NK-92 treated with Interleukin-12 subunit alpha and Interleukin-12 subunit beta, amount 100 ng/mL, for 24 hours (cell line): ENCODE data around the gene ELAVL3.

Source experiments
- DNase-seq: peaks from one replicate; lab custom pipeline; 2025; lab: John Stamatoyannopoulos, UW

Gene ELAVL3

GRCh38 chr19:11480715-11481533 is at the start of gene ELAVL3:
Gene ELAVL3, minus strand, starts transcription at chr19:11481046. Its CDS starts 438 bp downstream, at chr19:11480608.
- DNase-seq, result no peak

GRCh38 chr19:11530432-11530831 is 49.6 kb upstream of the ELAVL3 start:
- no peak for DNase-seq

GRCh38 chr19:11528551-11529341 is 47.9 kb upstream of the ELAVL3 start, which contains the start of gene ECSIT:
Gene ECSIT, minus strand, starts transcription at chr19:11529134. Its CDS starts 9,964 bp downstream, at chr19:11519170.
- peak; percentile 92 for DNase-seq

GRCh38 chr19:11519138-11519537 is 38.3 kb upstream of the ELAVL3 start:
- no peak for DNase-seq

- DNase-seq, result no peak
These were observed 33.1 kb upstream of the ELAVL3 start for GRCh38 chr19:11513946-11514345.

GRCh38 chr19:11510444-11510843 is 29.6 kb upstream of the ELAVL3 start:
- DNase-seq, result no peak

- DNase-seq, result no peak
These were observed 26.7 kb upstream of the ELAVL3 start for GRCh38 chr19:11507370-11508078.

- no peak for DNase-seq
These were observed 26.1 kb upstream of the ELAVL3 start for GRCh38 chr19:11506967-11507366.

- DNase-seq, result no peak
These were observed 25.3 kb upstream of the ELAVL3 start for GRCh38 chr19:11506101-11506555.

GRCh38 chr19:11505504-11506100 is 24.8 kb upstream of the ELAVL3 start, which contains the start of gene ZNF653:
Gene ZNF653, minus strand, starts transcription at chr19:11505839. Its CDS starts 53 bp downstream, at chr19:11505786.
- peak; percentile 92 for DNase-seq

GRCh38 chr19:11505032-11505503 is 24.2 kb upstream of the ELAVL3 start:
- DNase-seq, result peak; percentile 97

GRCh38 chr19:11504502-11505031 is 23.7 kb upstream of the ELAVL3 start:
- DNase-seq, result no peak

- no peak for DNase-seq
These were observed 19.1 kb upstream of the ELAVL3 start for GRCh38 chr19:11499890-11500420.

- no peak for DNase-seq
These were observed 18.4 kb upstream of the ELAVL3 start for GRCh38 chr19:11499220-11499726.

GRCh38 chr19:11496391-11497163 is 15.7 kb upstream of the ELAVL3 start:
- DNase-seq, result peak; percentile 50

- no peak for DNase-seq
These were observed 15.0 kb upstream of the ELAVL3 start for GRCh38 chr19:11495885-11496284.

GRCh38 chr19:11495481-11495880 is 14.6 kb upstream of the ELAVL3 start:
- no peak for DNase-seq

GRCh38 chr19:11494634-11495285 is 13.9 kb upstream of the ELAVL3 start:
- no peak for DNase-seq

- DNase-seq, result no peak
These were observed 8.5 kb upstream of the ELAVL3 start for GRCh38 chr19:11489378-11489777.
